Inflammatory macrophage treated with lipopolysaccharide for 4 hours (primary cell): ENCODE results near the gene MYO1D.
"Not testable (repeated sequence)": the region's sequence is repeated elsewhere in the genome, so short reads cannot be mapped to it uniquely, and the experiment has no call there.

Experiments
- DNase-seq: peaks from one replicate; pipeline ENCODE4 v3.0.0-alpha.2; 2020

The MYO1D gene

DNA sequence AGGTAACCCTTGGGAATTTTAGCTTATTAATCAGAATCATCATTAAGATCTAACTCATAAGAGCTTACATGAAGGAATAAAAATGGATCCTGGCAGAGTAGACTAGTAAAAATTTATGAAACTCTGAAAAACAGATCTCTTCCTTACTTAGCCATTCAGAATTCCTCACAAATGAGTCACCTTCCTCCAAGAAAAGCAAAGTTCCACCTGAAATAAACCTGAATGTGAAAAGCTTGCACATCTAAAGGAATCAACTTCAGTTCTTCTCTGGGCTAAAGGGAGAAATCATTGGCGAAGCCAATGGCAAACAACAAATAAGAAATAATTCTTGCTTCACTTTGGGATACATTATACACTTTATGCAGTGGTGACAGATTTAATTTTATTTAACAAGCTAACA lies 22.7 kb downstream of the MYO1D start:
- no peak for DNase-seq

- DNase-seq, result no peak
Measured at GRCh38 chr17:32852811-32853210, 24.1 kb downstream of the MYO1D start.

- no peak for DNase-seq
Measured at GRCh38 chr17:32849879-32850278, 27.0 kb downstream of the MYO1D start.

DNA sequence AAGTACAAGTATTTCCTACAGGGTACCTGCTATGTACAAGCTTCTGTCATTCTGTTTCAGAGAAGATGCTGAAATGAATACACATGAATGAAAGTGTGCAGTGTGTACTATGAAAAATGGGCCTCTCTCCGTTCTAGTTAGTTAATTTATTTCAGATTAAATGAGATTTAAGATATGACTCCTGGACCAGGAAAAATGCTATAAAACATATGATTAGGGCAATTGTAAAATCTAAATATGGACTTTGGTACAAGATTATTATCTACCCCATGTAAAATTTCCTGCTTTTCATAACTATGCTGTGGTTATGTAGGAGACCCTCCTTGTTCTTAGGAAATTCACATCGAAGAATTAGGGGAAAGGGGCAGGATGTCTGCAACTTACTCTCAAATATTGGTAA lies 28.9 kb downstream of the MYO1D start:
- DNase-seq, result no peak

DNA sequence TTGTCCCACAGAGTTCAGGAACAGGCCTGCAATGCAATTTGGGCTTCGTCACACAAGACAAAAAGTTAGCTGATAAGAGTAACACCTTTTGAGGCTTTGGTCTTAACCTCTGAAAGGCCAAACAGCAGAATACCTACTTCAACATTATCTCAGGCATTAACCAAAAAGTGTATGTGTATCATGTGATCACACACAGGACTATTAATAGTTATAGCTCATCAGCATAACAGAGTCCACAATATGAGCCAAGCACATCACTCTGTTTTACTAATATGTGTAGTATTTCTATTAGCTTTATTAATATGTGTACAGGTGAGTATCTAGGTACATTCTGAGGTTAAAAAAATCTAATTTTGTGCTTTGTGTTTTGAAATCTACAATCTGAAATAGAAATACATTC lies 30.8 kb downstream of the MYO1D start:
- no peak for DNase-seq

GRCh38 chr17:32840241-32840640 lies 36.7 kb downstream of the MYO1D start:
- DNase-seq, result no peak

GRCh38 chr17:32836527-32836926 lies 40.4 kb downstream of the MYO1D start:
- DNase-seq, result no peak

GRCh38 chr17:32835291-32835761 lies 41.6 kb downstream of the MYO1D start:
- DNase-seq, result no peak

DNA sequence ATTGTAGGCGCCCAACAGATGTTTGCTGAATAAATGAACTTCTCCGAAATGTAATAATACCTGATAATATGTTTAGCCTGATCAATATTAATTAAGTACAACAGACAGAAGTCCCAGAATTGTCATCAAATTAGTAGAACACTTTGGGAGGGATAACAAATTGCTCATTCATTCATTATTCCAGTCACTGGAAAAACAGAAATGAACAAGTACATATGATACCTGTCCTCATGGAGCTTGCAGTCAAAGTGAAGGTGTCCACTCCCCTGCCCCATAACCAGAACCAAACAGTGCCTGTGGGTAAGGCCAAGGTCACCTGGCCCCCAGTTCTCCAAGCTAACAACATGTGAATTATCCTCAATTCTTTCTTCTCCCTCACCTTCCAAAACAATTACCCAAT lies 42.8 kb downstream of the MYO1D start:
- no peak for DNase-seq

GRCh38 chr17:32833526-32833925 lies 43.4 kb downstream of the MYO1D start:
- DNase-seq, result no peak

DNA sequence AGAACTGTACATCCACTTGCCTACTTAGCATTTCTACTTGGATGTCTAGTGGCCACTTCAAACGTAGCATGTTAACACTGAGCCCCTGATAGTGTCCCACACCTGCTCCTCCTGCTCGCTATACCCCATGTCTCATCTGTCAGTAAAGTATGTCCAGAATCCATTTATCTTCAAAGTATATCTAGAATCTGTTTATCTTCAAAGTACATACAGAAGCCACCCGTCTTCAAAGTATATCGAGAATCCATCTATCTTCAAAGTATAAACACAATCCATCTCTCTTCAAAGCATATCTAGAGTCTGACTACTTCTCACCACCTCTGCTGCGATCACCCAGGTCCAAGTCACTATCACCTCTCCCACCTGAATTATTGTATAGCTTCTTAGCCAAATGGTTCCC lies 43.8 kb downstream of the MYO1D start:
- DNase-seq, result no peak

DNA sequence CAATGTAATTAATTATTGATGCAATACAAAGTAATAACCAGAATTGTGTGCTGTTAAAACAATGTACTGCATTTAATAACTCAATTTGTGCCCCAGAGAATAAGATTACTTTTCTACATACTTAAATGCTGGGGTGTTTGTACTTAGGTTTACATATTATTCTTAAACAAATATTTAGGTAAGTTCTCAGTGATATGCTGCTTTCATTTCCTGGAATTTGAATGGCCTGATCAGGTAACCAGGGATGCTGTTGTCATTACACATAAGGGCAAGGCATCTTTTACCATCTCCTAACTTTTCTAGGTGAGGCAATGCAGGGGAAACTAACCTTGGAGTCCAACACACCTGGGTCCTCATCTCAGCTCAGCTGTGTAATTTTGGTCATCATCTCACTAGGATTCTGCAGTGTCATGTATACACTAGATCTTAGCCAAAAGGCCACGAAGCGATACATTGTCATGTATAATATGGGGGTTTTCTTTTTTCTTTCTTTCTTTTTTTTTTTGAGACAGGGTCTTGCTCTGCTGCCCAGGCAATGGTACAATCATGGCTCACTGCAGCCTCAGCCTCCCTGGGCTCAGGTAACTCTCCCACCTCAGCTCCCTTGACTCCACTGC lies 45.2 kb downstream of the MYO1D start:
- no peak for DNase-seq

- no peak for DNase-seq
Measured at GRCh38 chr17:32831223-32831622, 45.7 kb downstream of the MYO1D start.

DNA sequence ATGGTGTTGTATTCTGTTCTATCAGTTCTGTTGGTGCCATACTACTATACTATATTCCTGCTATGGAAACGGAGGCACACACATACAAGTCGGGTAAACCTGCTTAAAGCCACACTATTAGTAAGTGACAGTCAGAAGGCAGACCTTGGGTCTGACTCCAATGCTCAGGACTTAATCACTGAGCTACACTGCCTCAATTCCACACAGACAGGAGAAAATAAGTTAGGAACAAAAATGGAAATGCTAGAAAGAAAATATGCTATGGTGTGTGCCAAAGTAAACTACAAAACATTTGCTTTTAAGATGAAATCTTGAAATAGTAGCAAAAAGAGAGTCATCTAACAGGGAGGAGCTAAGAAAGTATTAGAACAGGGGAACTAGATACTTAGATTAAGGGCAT lies 48.1 kb downstream of the MYO1D start:
- DNase-seq, result no peak

DNA sequence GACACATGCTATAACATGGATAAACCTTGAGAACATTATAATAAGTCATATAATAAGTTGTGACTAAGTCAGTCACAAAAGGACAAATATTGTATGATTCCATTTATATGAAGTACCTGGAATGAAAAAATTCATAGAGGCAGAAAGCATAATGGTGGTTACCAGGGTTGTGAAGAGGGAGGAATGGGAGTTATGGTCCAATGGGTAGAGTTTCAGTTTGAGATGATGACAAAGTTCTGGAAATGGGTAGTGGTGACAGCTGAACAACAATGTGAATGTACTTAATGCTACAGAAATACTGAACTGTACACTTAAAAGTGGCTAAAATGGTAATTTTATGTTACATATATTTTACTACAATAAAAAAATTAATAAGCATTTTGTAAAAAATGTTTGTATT lies 49.7 kb downstream of the MYO1D start:
- DNase-seq, result no peak

DNA sequence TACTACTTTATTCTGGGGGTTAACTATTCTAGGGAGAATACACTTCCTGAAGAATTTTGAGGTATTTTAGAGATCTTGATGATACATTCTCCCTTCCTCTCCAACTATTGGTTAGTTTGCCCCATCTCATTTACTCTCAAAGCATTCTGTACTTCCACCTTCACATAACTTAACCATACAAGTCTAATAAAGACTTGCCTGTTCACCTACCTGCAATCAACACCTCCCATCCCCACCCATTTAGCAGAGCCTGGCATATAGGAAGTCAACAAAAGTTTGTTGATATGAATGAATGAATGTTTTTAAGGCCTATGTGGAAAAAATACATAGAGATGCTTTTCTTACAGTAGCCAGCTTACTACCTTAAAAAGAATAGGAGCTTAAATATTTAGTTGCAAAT lies 50.8 kb downstream of the MYO1D start:
- DNase-seq, result no peak

- DNase-seq, result no peak
Measured at GRCh38 chr17:32824334-32824733, 52.6 kb downstream of the MYO1D start.

- peak; percentile 63 for DNase-seq
Measured at GRCh38 chr17:32822996-32823395, 53.9 kb downstream of the MYO1D start.

GRCh38 chr17:32821987-32822934 lies 54.7 kb downstream of the MYO1D start:
- not testable (repeated sequence) for DNase-seq

DNA sequence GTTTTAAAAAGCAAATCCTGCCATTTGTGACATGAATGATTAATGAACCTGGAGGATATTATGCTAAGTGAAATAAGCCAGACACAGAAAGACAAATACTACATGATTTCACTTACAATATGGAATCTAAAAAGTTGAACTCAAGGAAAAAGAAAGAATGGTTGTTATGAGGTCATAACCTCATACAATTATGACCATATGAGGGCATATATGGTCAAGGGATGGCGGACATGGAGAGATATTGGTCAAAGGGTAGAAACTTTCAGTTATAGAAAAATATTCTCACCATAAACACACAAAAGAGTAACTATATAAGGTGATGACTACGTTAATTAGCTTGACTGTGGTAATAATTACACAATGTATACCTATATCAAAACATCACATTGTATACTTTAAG lies 56.5 kb downstream of the MYO1D start:
- DNase-seq, result no peak

GRCh38 chr17:32819787-32820186 lies 57.1 kb downstream of the MYO1D start:
- DNase-seq, result peak; percentile 19

- peak; percentile 3 for DNase-seq
Measured at GRCh38 chr17:32819035-32819434, 57.9 kb downstream of the MYO1D start.

DNA sequence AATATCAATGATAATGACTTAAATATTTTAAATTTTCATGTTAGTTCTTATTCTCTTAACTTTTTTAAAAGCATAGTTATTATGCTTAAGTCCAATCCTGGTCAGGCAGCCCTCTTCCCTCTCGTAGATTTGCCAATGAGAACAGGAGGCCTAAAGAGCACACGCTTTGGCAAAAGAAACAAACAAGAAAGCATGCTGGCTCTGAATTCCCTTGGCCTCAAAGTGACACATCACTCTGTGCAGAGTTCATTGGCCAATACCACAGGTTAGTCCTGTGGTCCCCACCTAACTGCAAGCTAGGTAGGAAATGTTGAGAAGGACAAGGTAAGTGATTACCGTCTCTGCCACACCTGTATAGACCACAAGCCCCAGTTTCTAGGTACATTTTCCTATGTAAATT lies 61.5 kb downstream of the MYO1D start:
- no peak for DNase-seq

- DNase-seq, result no peak
Measured at GRCh38 chr17:32814836-32815235, 62.1 kb downstream of the MYO1D start.
